22Rv1 (cell line): ENCODE results near the gene APBA1.

ENCODE experiments used
- ZFX ChIP-seq: fragments of 450-650 bp; IDR thresholded peaks from 2 replicates; pipeline ENCODE4 v1.6.1; 2017; ENCODE audit warnings: antibody characterized with exemption, borderline replicate concordance
- TF ChIP-seq, protein P1 (sequence below): fragments of 450-650 bp; IDR thresholded peaks from 2 replicates; pipeline ENCODE4 v1.5.1; 2017; ENCODE audit warnings: mild to moderate bottlenecking

DNA sequence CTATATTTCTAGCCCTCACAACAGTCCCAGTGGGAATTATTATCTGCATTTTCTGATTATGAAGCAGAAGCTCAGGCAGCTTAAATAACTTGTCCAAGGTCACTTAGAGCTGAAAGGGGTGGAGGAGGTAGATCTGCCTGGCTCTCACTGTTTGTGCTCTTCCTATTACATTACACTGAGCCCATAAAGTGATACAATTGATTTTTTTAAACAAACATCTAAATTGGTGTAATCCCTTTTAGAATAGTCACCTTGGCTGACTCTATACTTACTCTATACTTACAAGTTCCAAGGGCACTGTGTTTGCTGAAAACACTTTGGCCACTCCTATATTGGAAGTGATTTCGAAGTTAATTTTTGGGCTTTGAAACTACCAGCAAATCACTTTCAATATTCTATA is 144.7 kb downstream of the APBA1 start:
- TF ChIP-seq, protein P1, sequence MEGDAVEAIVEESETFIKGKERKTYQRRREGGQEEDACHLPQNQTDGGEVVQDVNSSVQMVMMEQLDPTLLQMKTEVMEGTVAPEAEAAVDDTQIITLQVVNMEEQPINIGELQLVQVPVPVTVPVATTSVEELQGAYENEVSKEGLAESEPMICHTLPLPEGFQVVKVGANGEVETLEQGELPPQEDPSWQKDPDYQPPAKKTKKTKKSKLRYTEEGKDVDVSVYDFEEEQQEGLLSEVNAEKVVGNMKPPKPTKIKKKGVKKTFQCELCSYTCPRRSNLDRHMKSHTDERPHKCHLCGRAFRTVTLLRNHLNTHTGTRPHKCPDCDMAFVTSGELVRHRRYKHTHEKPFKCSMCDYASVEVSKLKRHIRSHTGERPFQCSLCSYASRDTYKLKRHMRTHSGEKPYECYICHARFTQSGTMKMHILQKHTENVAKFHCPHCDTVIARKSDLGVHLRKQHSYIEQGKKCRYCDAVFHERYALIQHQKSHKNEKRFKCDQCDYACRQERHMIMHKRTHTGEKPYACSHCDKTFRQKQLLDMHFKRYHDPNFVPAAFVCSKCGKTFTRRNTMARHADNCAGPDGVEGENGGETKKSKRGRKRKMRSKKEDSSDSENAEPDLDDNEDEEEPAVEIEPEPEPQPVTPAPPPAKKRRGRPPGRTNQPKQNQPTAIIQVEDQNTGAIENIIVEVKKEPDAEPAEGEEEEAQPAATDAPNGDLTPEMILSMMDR: no peak
- no peak for TF ChIP-seq ZFX
